ENCODE measurements around the gene IFNAR1. TPM values are rescaled to one million over a fixed set of nuclear protein-coding genes. Genes with fewer than 3 reads are reported as not detected.

The IFNAR1 gene
- total and polyA plus RNA-seq, 2 of the 4 experiments (the other 2 are of a cell fraction), result 7.8 to 9.9 TPM

GRCh38 chr21:33378081-33378480 is 53.3 kb downstream of the IFNAR1 start:
- no peak overlapping the region for H2AFZ ChIP-seq (replicated peaks; ENCODE audit: low read length, poor library complexity)
- TF ChIP-seq MAZ (IDR thresholded peaks at IDR 0.05; ENCODE audit: borderline replicate concordance, low read depth, low read length), result no peak
- TF ChIP-seq CEBPB (IDR thresholded peaks at IDR 0.05; ENCODE audit: low read depth, low read length), result no peak
- TF ChIP-seq ELK1 (IDR thresholded peaks at IDR 0.05; ENCODE audit: borderline replicate concordance, low read depth, low read length), result no peak
- no peak for TF ChIP-seq MXI1 (IDR thresholded peaks at IDR 0.05; ENCODE audit: borderline replicate concordance, low read depth, low read length)
- no peak for TF ChIP-seq MAFK (IDR thresholded peaks at IDR 0.05; ENCODE audit: low read depth, low read length)
- TF ChIP-seq RFX5 (IDR thresholded peaks at IDR 0.05; ENCODE audit: low read depth, low read length), result no peak
- no peak for TF ChIP-seq BHLHE40 (IDR thresholded peaks at IDR 0.05; ENCODE audit: low read depth, low read length)
- no peak overlapping the region for H3K14ac ChIP-seq (replicated peaks; ENCODE audit: low read depth, low read length)
- no peak overlapping the region for H2BK120ac ChIP-seq (ENCODE audit: low read depth, low read length)
- CTCF ChIA-PET, result no interaction called here
- no peak overlapping the region for H2AK9ac ChIP-seq (replicated peaks; ENCODE audit: low read depth, low read length, poor library complexity)
- H4K5ac ChIP-seq (ENCODE audit: low read depth, low read length), result no peak overlapping the region
- no peak for DNase-seq
- H3K9me1 ChIP-seq (ENCODE audit: insufficient read depth, low read length), result peaks cover 8% of the 10 kb centered on the region; the same call in 1 of the 2 replicates
- WGBS, 2 experiments (ENCODE audit: extremely low coverage in 2 of 2, insufficient read length in 1 of 2), result 93% methylated on average over 3 of the region's 9 CpGs; no CpG with 5 or more reads in 1 of the 2 experiments
- dilution Hi-C loops (cut with HindIII; ENCODE audit: low sequenced_read_pairs, unreplicated experiment) (no loop called here), in situ Hi-C loops (cut with MboI; ENCODE audit: low sequenced_read_pairs) (no loop called here), intact Hi-C loops (cut with micrococcal nuclease) (no loop called here)
- POLR2A ChIA-PET (ENCODE audit: unreplicated experiment), result no interaction called here
- no peak overlapping the region for H3K18ac ChIP-seq (ENCODE audit: low read depth, low read length)
- no peak overlapping the region for H2BK20ac ChIP-seq (ENCODE audit: low read depth, low read length)
- no peak overlapping the region for H3K56ac ChIP-seq (ENCODE audit: extremely low read depth, insufficient read depth, low read length)
- H3K4me2 ChIP-seq (ENCODE audit: low read depth, low read length), result no peak overlapping the region
- BruUV-seq (replicated peaks), result no TSS peak
- ATAC-seq (ENCODE audit: low read depth), result no peak
- no peak overlapping the region for H3K4ac ChIP-seq (ENCODE audit: low read depth, low read length)
- no peak overlapping the region for H3K9ac ChIP-seq (ENCODE audit: low read depth, low read length)
- H3K27ac ChIP-seq (ENCODE audit: insufficient read depth, low read length), result no peak overlapping the region
- H3K27me3 ChIP-seq (ENCODE audit: control insufficient read depth, insufficient read depth, low read length), result no peaks in the 10 kb centered on the region
- H3K4me3 ChIP-seq (ENCODE audit: insufficient read depth, low read depth, low read length), result no peak overlapping the region
- H2AK5ac ChIP-seq (ENCODE audit: low read depth, low read length), result no peak overlapping the region
- no peaks in the 10 kb centered on the region for H4K20me1 ChIP-seq (ENCODE audit: insufficient read depth, low read length)
- no peaks in the 10 kb centered on the region for H3K9me3 ChIP-seq (ENCODE audit: control insufficient read depth, insufficient read depth, low read length)
- H3K79me1 ChIP-seq (ENCODE audit: low read depth in 1 of 2, low read length in 2 of 2), result no peaks in the 10 kb centered on the region
- H3K4me1 ChIP-seq (ENCODE audit: control insufficient read depth, insufficient read depth, low read length), result peaks cover 14% of the 10 kb centered on the region
- H2BK15ac ChIP-seq (ENCODE audit: low read depth, low read length), result no peak overlapping the region
- H2BK5ac ChIP-seq (ENCODE audit: low read depth, low read length, poor library complexity, severe bottlenecking), result no peak overlapping the region
- H4K91ac ChIP-seq (ENCODE audit: insufficient read depth, low read depth, low read length), result no peak overlapping the region
- no peaks in the 10 kb centered on the region for H3K36me3 ChIP-seq (ENCODE audit: control insufficient read depth, insufficient read depth, low read length)
- no peak overlapping the region for H3K23ac ChIP-seq (ENCODE audit: low read depth, low read length)
- no peak overlapping the region for H4K8ac ChIP-seq (ENCODE audit: low read depth in 2 of 2, low read length in 2 of 2)

Data from IMR-90 (cell line).